Measurements from ENCODE around the gene SERPIND1. TPM values are rescaled to one million over a fixed set of nuclear protein-coding genes. Genes with fewer than 3 reads are reported as not detected.

Gene SERPIND1
- total and polyA plus RNA-seq, 2 of the 8 experiments (the other 6 are each of a cell fraction or from before 2014, with no cell fraction given) = not detected

GRCh38 chr22:20750461-20751184, 23.3 kb upstream of the SERPIND1 start (continued):
- no peak for TF ChIP-seq ATF2 (IDR thresholded peaks at IDR 0.05; ENCODE audit: low read length)
- TF ChIP-seq SP4 (IDR thresholded peaks at IDR 0.05; ENCODE audit: low read length) = no peak

Data from H1 (cell line).